ENCODE data around the gene MACROD2. TPM values are rescaled to one million over a fixed set of nuclear protein-coding genes. Genes with fewer than 3 reads are reported as not detected.

Gene MACROD2
- total and polyA plus RNA-seq, 11 donors, result 0.54 to 5.4 (median 2.4) TPM

- H3K9me3 ChIP-seq, result no peaks in the 10 kb centered on the region
- intact Hi-C loops (cut with DNase I), result no loop called here
- H3K27me3 ChIP-seq, result no peaks in the 10 kb centered on the region
- no peak for ATAC-seq
- 89 to 93% (median 92%) methylated on average over 8 of the region's 8 CpGs for WGBS, 4 donors
- no peaks in the 10 kb centered on the region for H3K36me3 ChIP-seq
- TF ChIP-seq CTCF (IDR thresholded peaks at IDR 0.05) (no peak), POLR2A (IDR thresholded peaks at IDR 0.05) (no peak)
- no peak for DNase-seq
- H3K27ac ChIP-seq, result no peak overlapping the region
- H3K4me1 ChIP-seq, result no peaks in the 10 kb centered on the region
- H3K4me3 ChIP-seq, result no peak overlapping the region
These were observed 1927.9 kb downstream of the MACROD2 start for GRCh38 chr20:15923030-15923776.

GRCh38 chr20:15924556-15924955 is 1929.2 kb downstream of the MACROD2 start:
- ATAC-seq, result no peak
- H3K9me3 ChIP-seq, result peaks cover 0 to 5% (median 0%) of the 10 kb centered on the region in 12 donors
- TF ChIP-seq CTCF (IDR thresholded peaks at IDR 0.05) (no peak), POLR2A (IDR thresholded peaks at IDR 0.05) (no peak)
- no peaks in the 10 kb centered on the region for H3K27me3 ChIP-seq
- no peak for DNase-seq
- H3K36me3 ChIP-seq, result no peaks in the 10 kb centered on the region
- 70 to 80% (median 75%) methylated on average over 1 of the region's 1 CpG for WGBS, 4 donors
- no peak overlapping the region for H3K27ac ChIP-seq
- no peak overlapping the region for H3K4me3 ChIP-seq
- intact Hi-C loops (cut with DNase I), result no loop called here
- H3K4me1 ChIP-seq, result no peaks in the 10 kb centered on the region

GRCh38 chr20:15925376-15925775 is 1930.1 kb downstream of the MACROD2 start:
- no peak for ATAC-seq
- no peak for DNase-seq
- Histone ChIP-seq H3K4me3 (no peak overlapping the region), H3K4me1 (no peaks in the 10 kb centered on the region), H3K9me3 (peaks cover 0 to 5% (median 0%) of the 10 kb centered on the region in 12 donors), H3K27ac (no peak overlapping the region), H3K27me3 (no peaks in the 10 kb centered on the region), H3K36me3 (no peaks in the 10 kb centered on the region)
- WGBS, 4 donors, result 74 to 87% (median 83%) methylated on average over 8 of the region's 8 CpGs
- intact Hi-C loops (cut with DNase I), result no loop called here
- no peak for TF ChIP-seq CTCF (IDR thresholded peaks at IDR 0.05)
- TF ChIP-seq POLR2A (IDR thresholded peaks at IDR 0.05), result no peak

- Histone ChIP-seq H3K27me3 (no peaks in the 10 kb centered on the region), H3K9me3 (peaks cover 0 to 5% (median 0%) of the 10 kb centered on the region in 12 donors), H3K4me1 (no peaks in the 10 kb centered on the region), H3K4me3 (no peak overlapping the region), H3K36me3 (no peaks in the 10 kb centered on the region), H3K27ac (no peak overlapping the region)
- no peak for DNase-seq
- ATAC-seq, result no peak
- WGBS, 4 donors, result 87 to 93% (median 91%) methylated on average over 3 of the region's 3 CpGs
- intact Hi-C loops (cut with DNase I), result no loop called here
- no peak for TF ChIP-seq CTCF (IDR thresholded peaks at IDR 0.05)
- no peak for TF ChIP-seq POLR2A (IDR thresholded peaks at IDR 0.05)
These were observed 1932.8 kb downstream of the MACROD2 start for GRCh38 chr20:15927893-15928650.
